NCI-H748 (cell line): ENCODE results near the gene CCL4L2.
A peak's percentile ranks its signal among the peaks of the same experiment; 100 is the strongest.
"Not testable (repeated sequence)": the region's sequence is repeated elsewhere in the genome, so short reads cannot be mapped to it uniquely, and the experiment has no call there.

Source experiments
- DNase-seq: peaks from one replicate; lab custom pipeline; 2025; ENCODE audit not compliant: unreplicated experiment; lab: John Stamatoyannopoulos, UW

Gene CCL4L2

GRCh38 chr17:36210439-36211211 lies at the start of gene CCL4L2:
Gene CCL4L2 (plus strand): TSS chr17:36211063.
- DNase-seq, result not testable (repeated sequence)

GRCh38 chr17:36168836-36169235 lies 42.0 kb upstream of the CCL4L2 start:
- not testable (repeated sequence) for DNase-seq

GRCh38 chr17:36176536-36176935 lies 34.3 kb upstream of the CCL4L2 start, which contains the start of gene TBC1D3B:
Gene TBC1D3B (minus strand): TSS chr17:36176636. CDS start chr17:36175050, 1,586 bp downstream.
- DNase-seq, result not testable (repeated sequence)

GRCh38 chr17:36181446-36182175 lies 29.3 kb upstream of the CCL4L2 start:
- not testable (repeated sequence) for DNase-seq

- no peak for DNase-seq
Observed at GRCh38 chr17:36182176-36183000, 28.5 kb upstream of the CCL4L2 start.

- DNase-seq, result peak; percentile 77
Observed at GRCh38 chr17:36183001-36183971, 27.6 kb upstream of the CCL4L2 start.

- DNase-seq, result no peak
Observed at GRCh38 chr17:36184023-36184765, 26.7 kb upstream of the CCL4L2 start.

GRCh38 chr17:36185416-36185815 lies 25.4 kb upstream of the CCL4L2 start:
- no peak for DNase-seq

GRCh38 chr17:36186810-36187763 lies 23.8 kb upstream of the CCL4L2 start:
- DNase-seq, result not testable (repeated sequence)

GRCh38 chr17:36187943-36188665 lies 22.8 kb upstream of the CCL4L2 start:
- not testable (repeated sequence) for DNase-seq

- no peak for DNase-seq
Observed at GRCh38 chr17:36188891-36189306, 22.0 kb upstream of the CCL4L2 start.

GRCh38 chr17:36189993-36190392 lies 20.9 kb upstream of the CCL4L2 start:
- not testable (repeated sequence) for DNase-seq

GRCh38 chr17:36190549-36191330 lies 20.1 kb upstream of the CCL4L2 start:
- not testable (repeated sequence) for DNase-seq

- no peak for DNase-seq
Observed at GRCh38 chr17:36193216-36193775, 17.6 kb upstream of the CCL4L2 start.

GRCh38 chr17:36194147-36194831 lies 16.6 kb upstream of the CCL4L2 start:
- DNase-seq, result not testable (repeated sequence)
